ENCODE measurements around the gene ILF3.
A peak's percentile ranks its signal among the peaks of the same experiment; 100 is the strongest.

ILF3 gene

DNA sequence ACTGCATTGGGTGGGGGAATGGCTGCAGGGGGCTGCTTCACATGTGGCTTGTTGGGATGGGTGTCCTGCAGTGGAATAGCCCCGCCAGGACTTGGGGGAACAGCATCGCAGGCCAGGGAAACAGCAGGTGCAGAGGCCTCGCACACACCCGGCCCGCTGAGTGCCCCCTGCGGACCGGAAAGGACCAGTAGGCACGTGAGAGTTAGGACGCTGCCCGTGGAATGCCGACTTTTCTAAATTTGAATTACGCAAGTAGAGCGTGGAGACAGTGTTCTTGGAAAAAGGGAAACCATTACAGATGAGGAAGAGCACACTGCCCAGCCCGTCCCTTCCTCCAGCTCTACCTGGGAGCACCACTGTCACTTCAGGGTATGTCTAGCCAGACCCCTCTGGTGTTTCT is 75.3 kb downstream of the ILF3 start:
- Mint-ChIP-seq H3K4me1 (peaks cover 30 to 56% of the 10 kb centered on the region in 2 donors), H3K27ac (peak overlapping the region; percentile 9), H3K9me3 (no peaks in the 10 kb centered on the region), H3K27me3 (no peaks in the 10 kb centered on the region), H3K36me3 (peaks cover 16 to 20% of the 10 kb centered on the region in 2 donors), H3K4me3 (no peak overlapping the region)
- ATAC-seq (replicated peaks) (no peak), DNase-seq (no peak)

DNA sequence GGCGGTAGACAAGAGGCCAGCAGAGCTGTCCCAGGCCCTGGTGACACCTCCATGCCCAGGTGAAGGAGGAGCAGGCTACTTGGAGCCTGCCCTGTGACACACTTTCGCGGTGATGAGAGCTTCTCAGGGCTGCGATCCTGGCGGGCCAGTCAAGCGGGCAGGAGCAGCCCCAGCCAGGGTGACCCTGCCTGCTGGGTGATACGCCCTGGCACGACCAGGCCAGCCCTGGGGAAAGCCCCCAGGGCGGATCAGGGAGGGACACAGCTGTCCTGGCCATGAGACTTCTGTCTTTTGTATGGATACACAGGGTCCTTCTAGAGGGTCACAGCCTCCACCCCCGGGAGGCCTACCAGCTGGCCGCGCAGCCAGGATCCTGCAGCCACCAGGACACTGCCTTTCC is 76.8 kb downstream of the ILF3 start:
- Mint-ChIP-seq H3K4me3 (peak overlapping the region; percentile 65 to 73), H3K9me3 (no peaks in the 10 kb centered on the region), H3K36me3 (peaks cover 14 to 18% of the 10 kb centered on the region in 2 donors), H3K27me3 (no peaks in the 10 kb centered on the region), H3K4me1 (peaks cover 30 to 65% of the 10 kb centered on the region in 2 donors), H3K27ac (peak overlapping the region; percentile 96)
- DNase-seq (no peak), ATAC-seq (replicated peaks) (peak; percentile 18 to 19)

DNA sequence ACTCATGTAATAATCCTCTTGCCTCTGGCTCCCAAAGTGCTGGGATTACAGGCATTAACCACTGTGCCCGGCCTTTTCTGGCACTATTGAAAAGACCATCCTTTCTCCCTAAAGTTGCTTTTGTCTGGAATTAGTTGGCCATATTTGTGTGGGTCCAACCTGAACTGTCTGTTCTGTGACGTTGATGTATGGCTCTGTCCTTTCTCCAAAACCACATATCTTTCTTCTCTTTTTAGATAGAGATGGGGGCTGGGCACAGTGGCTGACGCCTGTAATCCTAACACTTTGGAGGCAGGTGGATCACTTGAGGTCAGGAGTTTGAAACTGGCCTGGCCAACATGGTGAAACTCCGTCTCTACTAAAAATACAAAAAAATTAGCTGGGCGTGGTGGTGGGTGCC is 81.6 kb downstream of the ILF3 start:
- peaks cover 22 to 29% of the 10 kb centered on the region in 2 donors for H3K36me3 Mint-ChIP-seq
- peaks cover 0 to 1% of the 10 kb centered on the region in 2 donors for H3K9me3 Mint-ChIP-seq
- ATAC-seq (replicated peaks), result no peak
- H3K27ac Mint-ChIP-seq, result no peak overlapping the region
- no peak for DNase-seq
- H3K4me1 Mint-ChIP-seq, result peaks cover 32 to 69% of the 10 kb centered on the region in 2 donors
- H3K27me3 Mint-ChIP-seq, result no peaks in the 10 kb centered on the region
- H3K4me3 Mint-ChIP-seq, result no peak overlapping the region

DNA sequence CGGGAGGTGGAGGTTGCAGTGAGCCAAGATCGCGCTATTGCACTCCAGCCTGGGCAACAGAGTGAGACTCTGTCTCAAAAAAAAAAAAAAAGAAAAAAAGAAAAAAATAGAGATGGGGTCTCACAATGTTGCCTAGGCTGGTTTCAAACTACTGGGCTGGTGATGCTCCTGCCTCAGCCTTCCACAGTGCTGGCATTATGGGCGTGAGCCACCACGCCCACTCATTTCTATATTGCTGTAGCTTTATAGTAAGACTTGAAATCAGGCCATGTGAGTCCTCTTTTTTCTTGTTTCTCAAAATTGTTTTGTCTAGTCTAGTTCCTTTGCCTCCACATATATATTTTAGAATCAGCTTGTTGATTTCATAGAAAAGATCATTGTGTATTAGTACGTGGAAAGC is 82.0 kb downstream of the ILF3 start:
- Mint-ChIP-seq H3K27ac (no peak overlapping the region), H3K27me3 (no peaks in the 10 kb centered on the region), H3K36me3 (peaks cover 23 to 33% of the 10 kb centered on the region in 2 donors), H3K9me3 (peaks cover 0 to 1% of the 10 kb centered on the region in 2 donors), H3K4me1 (peaks cover 31 to 69% of the 10 kb centered on the region in 2 donors), H3K4me3 (no peak overlapping the region)
- no peak for DNase-seq
- ATAC-seq (replicated peaks), result no peak

DNA sequence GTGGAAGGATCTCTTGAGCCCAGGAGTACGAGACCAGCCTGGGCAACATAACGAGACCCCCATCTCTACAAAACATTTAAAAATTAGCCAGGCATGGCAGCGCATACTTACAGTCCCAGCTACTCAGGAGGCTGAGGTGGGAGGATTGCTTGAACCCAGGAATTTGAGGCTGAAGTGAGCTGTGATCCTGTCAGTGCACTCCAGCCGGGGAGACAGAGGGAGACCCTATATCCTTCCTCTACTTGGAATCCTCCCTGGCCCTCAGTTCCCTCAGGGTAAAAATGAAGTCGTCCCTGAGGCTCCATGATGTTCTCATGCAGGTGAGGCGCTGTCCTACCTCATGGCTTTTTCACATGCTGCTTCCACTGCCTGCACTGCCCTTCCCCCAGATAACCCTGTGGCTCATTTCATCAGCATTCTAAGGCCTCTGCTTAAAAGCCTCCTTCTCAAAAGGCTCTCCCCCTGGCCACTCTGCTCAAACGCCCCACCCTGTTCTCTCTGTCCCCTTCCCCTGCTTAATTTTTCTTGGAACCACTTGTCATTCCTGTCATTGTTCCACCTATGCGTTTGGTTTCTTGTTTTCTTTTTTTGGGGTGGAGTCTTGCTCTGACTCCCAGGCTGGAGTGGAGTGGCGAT is 82.9 kb downstream of the ILF3 start:
- no peak for ATAC-seq (replicated peaks)
- peaks cover 32 to 70% of the 10 kb centered on the region in 2 donors for H3K4me1 Mint-ChIP-seq

DNA sequence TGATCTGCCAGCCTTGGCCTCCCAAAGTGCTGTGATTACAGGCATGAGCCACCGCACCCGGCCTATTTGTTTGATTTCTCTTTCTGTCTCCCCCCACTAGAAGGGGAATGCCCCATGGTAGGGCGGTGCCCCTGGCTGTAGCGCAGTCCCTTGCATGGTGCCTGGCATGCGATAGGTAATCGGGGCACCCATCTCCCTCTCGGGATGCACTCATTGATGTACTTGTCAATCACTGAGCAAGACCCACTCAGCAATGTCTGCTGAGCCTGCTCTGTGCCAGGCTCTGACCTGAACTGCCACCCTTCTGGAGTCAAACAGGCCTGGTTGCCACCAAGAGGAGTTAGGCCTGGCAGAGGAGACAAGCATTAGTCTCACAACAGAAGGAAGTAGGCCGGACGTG is 83.6 kb downstream of the ILF3 start:
- peak overlapping the region; percentile 55 to 70 for H3K4me3 Mint-ChIP-seq
- peaks cover 27 to 38% of the 10 kb centered on the region in 2 donors for H3K36me3 Mint-ChIP-seq
- DNase-seq (no peak), ATAC-seq (replicated peaks) (peak; percentile 38)
- H3K27ac Mint-ChIP-seq, result peak overlapping the region; percentile 96
- H3K4me1 Mint-ChIP-seq, result peaks cover 36 to 77% of the 10 kb centered on the region in 2 donors
- H3K27me3 Mint-ChIP-seq, result no peaks in the 10 kb centered on the region
- H3K9me3 Mint-ChIP-seq, result peaks cover 0 to 3% of the 10 kb centered on the region in 2 donors

More for the DNA sequence above, 82.9 kb downstream of the ILF3 start:
- Mint-ChIP-seq H3K27me3 (no peaks in the 10 kb centered on the region), H3K9me3 (peaks cover 0 to 3% of the 10 kb centered on the region in 2 donors), H3K36me3 (peaks cover 22 to 38% of the 10 kb centered on the region in 2 donors), H3K4me3 (peak overlapping the region in 1 of 2 donors; percentile 55), H3K27ac (peak overlapping the region; percentile 96)
- DNase-seq, result no peak

DNA sequence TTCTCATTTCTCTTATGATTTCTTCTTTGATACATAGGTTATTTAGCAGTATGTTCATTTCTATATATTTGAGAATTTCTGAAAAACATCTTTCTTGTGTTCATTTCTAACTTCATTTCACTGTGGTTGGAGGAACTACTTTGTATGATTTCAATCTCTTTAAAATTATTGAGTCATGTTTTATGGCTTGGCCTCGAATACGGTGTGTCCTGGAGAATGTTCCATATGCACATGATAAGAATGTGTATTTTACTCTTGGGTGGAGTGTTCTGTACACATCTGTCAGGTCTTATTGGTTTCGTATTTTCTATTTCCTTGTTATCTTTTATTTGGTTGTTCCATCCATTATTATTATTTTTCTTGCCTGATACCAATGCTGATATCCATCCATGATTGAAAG is 86.7 kb downstream of the ILF3 start:
- Mint-ChIP-seq H3K9me3 (peaks cover 0 to 3% of the 10 kb centered on the region in 2 donors), H3K27me3 (no peaks in the 10 kb centered on the region), H3K27ac (peak overlapping the region; percentile 73), H3K4me1 (peaks cover 44 to 82% of the 10 kb centered on the region in 2 donors), H3K4me3 (peak overlapping the region in 1 of 2 donors; percentile 28), H3K36me3 (peaks cover 27 to 38% of the 10 kb centered on the region in 2 donors)
- no peak for DNase-seq
- ATAC-seq (replicated peaks), result no peak

All from stimulated activated naive B cell treated with anti-CD40 and anti-IgM and Interleukin-4, amounts not matched to agents 10 μg/mL and 1 μg/mL and 100 μg/mL, for 72 hours (primary cell).